ENCODE data around the gene GMPR.
"Not testable (repeated sequence)": the region's sequence is repeated elsewhere in the genome, so short reads cannot be mapped to it uniquely, and the experiment has no call there.

The GMPR gene

DNA sequence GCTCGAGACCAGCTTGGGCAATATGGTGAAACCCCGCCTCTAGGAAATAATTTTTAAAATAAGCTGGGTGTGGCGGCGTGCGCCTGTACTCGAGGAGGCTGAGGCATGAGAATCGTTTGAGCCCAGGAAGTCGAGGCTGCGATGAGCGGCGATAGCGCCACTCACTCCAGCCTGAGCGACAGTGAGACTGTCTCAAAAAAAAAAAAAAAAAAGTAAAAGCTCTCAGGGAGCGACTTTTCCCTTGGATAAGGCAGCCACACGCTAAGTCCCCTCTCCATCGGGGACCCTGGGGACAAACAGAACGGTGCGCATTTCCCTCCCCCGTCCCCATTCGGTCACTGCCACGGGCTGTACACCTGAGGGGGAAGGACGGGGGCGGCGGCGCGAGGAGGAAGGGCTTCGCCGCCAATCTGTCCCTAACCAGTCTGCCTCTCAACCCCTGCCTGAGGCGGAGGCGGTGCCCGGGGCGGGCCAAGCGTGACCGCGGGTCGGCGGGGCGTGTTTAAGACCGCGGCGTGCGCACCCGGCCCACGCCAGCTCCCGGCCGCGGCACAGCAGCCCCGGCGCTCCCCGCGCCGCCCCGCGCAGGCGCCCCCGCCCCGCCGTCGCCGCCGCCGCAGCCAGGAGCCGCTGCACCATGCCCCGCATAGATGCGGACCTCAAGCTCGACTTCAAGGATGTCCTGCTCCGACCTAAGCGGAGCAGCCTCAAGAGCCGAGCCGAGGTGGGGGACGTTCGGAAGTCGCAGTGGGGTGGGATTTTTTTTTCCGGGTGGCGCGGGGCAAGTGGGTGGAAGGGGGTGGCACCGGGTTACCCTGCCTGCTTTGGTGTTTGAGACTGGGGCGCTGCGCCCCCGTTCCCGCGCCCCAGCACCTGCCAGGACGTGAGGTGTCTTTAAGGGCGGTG lies at the start of gene GMPR:
GMPR (plus strand) TSS at position 531 of the 906 bp plus-strand sequence; CDS start at position 638, 107 bp downstream.
- peak; percentile 73 for DNase-seq

DNA sequence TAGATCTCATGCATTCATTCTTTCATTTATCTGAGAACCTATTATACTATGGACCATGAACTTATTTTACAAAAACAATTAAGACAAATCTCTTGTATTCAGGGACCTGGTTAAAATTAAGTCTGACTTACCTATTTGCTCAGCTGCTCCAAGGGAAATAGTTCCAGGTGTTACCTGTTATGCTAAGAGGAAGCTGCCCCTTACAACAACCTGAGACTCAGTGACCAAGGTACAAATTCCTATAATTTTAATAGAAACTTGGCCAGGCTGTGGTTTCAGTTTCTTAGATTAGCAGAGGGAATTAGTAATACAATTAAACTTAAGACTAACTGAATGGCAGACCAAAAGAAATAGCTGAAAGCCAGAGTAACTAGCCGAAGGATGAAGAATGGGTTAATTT lies 48.2 kb upstream of the GMPR start:
- no peak for DNase-seq

DNA sequence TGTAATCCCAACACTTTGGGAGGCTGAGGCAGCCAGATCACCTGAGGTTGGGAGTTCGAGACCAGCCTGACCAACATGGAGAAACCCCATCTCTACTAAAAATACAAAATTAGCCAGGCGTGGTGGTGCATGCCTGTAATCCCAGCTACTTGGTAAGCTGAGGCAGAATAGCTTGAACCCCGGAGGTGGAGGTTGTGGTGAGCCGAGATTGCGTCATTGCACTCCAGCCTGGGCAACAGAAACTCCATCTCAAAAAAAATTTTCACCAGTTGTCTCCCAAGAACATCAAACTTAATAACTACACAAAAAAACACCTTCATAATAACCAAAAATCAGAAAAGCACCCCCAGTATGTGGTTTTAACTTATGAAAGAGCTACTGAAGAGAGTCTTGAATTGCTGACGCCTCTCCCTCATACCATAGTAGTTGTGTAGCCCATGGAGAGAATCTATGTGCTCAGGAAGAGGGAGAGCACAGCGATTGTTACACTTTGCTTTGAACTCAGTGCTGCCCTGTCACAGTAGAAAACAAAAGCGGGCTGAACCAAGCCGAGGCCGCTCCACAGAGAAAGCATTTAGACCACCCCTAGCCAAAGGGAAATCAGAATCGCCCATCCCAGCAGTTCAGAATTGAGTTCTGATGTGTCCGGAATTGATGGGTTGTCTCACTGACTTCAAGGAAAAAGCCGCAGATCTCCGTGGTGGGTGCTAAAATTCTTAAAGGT lies 42.0 kb upstream of the GMPR start:
- DNase-seq, result no peak

DNA sequence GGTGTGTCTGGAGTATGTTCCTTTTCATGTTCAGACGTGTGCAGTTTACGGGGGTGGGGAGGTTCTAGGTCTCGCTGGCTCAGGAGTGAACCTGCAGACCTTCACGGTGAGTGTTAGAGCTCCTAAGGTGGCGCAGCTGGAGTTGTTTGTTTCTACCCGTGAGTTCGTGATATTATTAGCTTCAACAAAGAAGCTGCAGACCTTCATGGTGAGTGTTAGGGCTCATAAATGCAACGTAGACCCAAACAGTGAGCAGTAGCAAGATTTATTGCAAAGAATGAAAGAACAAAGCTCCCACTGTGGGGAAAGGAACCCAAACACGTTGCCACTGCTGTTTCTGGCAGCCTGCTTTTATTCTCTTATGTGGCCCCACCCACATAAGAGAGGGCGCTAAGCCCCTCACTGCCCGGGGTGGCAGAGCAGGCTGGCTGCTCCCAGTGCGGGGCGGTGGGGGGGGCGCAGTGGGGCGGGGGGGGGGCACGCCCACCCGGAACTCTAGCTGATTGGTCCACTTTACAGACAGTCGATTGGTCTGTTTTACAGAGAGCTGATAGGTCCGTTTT lies 41.3 kb upstream of the GMPR start:
- no peak for DNase-seq

DNA sequence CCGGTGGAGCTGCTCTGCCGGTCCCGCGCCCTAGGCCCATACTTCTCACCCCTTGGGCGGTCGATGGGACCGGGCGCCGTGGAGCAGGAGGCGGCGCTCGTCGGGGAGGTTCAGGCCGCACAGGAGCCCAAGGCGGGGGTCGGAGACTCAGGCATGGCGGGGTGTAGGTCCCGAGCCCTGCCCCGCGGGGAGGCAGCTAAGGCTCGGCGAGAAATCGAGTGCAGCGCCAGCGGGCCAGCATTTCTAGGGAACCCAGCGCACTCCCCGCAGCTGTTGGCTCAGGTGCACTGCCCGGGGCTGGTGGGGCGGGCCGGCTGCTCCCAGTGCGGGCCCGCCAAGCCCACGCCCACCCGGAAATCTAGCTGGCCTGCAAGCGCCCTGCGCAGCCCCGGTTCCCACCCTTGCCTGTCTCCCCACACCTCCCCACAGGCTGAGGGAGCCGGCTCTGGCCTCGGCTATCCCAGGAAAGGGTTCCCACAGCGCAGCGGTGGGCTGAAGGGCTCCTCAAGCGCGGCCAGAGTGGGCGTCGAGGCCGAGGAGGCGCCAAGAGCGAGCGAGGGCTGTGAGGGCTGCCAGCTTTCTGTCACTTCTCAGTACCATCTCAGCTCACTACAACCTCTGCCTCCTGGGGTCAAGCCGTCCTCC lies 40.2 kb upstream of the GMPR start:
- DNase-seq, result no peak

DNA sequence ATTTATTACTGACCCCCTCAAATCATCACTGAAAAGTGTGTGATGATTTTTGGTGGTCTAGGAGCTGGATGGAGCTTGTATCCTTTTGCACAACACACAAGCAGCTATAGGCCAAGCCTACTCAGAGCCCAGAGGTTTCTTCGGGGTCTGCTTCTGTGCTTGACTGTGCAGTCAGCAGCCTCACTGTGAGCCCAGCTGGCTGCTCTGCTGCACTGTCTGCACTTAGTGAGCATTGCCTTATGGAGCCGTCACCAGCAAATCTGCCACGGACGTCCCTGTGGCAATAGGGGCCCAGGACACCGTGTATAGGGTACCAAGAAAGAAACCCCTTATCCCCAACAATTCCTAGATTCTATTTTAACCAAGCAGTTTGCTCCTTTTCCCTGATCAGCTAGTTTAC lies 38.6 kb upstream of the GMPR start:
- DNase-seq, result no peak

DNA sequence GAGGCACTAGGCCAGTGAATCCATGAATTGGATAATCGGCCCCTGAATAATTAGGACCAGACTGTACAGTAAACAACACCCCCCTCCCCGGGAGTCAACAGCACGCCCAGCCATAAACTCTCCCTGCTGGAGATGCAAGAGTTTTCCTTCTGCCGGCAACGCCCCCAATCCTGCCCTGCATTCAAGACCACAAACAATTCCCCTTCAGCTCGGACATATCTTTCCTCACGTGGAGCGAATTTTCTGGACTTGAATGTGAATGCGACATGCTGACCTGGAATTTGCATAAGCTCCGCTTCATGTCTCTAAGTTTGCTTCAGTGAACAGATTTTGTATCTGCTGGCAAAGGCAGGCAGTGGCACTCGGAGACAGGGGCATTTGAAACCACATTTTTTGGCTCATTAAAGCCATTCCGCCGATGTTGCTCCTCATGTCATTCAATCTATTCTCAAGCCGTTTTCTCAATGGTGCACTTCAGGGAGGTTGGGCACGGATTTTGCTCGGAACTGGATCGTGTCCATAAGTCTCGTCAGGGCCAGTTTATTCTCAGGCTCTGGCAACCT lies 38.0 kb upstream of the GMPR start:
- DNase-seq, result no peak

DNA sequence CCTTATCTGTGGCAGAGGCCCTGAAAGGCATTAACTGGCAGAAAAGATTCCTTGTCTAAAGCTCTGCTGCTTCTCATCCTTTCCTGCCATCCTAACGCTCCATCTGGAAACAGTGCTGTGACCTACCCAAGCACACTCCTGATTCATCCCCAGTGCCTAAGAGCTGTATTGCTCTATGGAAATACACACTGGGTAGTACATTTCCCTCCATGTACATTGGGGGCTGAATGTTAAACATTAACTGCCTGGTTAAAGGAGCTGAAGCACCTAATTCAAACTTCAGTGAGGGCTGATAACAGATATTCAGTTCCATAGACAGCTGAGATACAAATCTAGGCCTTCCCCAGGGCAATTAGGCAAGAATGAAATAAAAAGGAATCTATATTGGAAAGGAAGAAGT lies 36.7 kb upstream of the GMPR start:
- DNase-seq, result no peak

DNA sequence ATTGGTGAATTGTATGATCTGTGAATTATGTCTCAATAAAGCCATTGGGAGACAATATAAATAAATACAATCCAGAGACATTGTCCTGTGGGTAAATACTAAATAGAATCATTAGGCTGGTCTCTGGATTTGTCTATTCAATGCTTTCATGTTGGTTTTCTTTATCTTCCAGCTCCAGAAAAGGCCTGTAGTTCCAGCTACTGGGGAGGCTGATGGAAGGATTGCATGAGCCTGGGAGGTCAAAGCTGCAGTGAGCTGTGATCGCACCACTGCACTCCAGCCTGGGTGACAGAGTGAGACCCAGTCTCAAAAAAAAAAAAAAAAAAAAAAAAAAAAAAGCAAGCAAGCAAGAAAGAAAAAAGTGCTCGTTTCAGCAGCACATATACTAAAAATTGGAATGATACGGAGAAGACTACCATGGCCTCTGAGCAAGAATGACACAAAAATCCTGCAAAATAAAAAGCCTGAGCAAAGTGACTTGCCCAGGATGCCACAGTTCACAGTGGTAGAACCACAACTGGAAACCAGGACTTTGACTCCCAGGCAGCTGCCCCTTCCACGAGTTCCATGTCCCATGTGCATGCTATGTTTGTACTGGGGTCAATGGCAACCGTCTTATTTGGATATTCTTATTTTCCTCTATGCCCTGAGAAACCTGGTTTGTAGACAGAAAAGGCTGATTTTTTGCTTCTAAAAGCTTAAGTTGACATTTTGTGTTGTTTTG lies 33.6 kb upstream of the GMPR start:
- no peak for DNase-seq

DNA sequence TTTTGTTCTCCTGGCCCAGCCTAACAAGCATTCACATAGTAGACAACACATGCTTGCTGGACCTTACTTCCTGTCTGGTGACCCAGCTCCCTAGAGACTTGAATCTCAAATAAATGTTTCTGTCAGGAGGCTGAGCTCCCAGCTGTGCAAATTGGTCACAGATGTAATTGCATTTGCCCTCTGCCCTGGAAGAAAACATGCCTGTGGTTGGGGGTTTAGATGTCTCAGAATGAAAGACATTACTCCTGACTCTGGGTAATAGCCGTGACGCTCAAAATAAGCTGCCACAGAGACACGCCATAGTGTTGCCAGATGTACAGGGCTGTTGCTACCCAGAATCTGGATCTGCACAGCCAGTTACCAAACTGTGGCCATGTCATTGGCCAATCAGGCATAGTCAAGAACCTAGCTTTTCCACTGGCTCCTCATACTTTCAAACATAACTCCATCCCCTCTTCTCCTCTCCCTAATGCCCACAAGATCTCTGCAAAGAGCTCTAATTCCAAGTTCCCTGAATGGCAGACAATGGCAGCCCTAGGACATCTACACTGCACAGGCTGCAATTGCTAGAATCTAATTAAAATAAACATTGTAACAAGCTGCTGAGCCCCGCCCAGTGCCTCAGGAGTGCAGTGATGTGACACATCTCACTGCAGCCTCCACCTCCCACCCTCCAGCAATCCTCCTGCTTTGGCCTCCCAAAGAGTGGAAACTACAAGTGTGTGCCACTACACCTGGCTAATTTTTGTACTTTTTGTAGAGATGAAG lies 32.8 kb upstream of the GMPR start:
- peak; percentile 2 for DNase-seq

DNA sequence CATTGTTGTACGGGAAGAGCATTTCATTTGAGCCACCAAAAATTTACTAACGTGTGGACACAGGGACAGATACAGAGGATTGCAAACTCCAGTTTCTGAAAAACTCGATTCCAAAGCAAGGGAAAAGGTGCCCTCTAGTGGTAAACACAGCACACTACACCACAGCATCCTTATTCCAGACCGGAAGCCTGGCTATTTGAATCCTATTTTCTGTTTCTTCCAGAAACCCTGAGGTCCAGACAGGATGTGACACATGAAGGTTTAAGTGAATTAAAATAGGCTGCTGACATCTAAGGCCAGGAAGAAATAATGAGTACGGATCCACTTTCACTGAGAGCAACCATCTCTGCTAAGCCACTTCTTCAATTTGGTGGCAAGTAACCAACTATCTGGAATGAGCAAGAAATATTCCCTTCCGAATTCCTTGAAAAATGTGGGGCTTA lies 31.8 kb upstream of the GMPR start:
- DNase-seq, result peak; percentile 65

DNA sequence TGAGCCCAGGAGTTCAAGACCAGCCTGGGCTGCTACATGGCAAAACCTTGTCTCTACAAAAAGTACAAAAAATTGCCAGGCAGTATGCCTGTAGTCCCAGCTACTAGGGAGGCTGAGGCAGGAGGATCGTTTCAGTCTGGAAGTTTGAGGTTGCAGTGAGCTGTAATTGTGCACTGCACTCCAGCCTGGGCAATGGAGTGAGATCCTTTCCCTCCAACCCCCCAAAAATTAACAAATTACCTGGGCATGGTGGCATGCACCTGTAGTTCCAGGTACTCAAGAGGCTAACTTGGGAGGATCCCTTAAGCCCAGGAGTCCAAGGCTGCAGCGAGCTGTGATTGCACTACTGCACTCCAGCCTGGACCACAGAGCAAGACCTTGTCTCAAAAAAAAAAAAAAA lies 29.4 kb upstream of the GMPR start:
- no peak for DNase-seq

DNA sequence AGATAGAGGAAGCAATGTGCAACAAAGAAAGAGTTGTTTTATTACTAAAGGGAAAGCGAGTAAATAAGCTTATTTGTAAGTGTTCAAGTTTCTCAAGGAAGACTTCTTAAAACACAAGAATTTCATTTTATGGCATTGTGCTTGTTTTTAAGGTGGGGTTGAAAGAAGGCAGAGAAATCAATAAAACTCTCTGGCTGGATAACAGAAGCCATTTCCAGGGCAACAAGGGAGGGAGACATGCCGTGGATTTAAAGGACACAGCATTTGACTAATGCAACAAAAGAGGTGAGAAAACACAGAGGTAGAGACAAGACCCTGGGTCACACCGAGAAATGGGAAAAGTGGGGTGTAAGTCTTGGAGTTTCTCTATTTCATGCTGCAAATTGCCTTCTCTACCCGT lies 28.8 kb upstream of the GMPR start:
- no peak for DNase-seq

DNA sequence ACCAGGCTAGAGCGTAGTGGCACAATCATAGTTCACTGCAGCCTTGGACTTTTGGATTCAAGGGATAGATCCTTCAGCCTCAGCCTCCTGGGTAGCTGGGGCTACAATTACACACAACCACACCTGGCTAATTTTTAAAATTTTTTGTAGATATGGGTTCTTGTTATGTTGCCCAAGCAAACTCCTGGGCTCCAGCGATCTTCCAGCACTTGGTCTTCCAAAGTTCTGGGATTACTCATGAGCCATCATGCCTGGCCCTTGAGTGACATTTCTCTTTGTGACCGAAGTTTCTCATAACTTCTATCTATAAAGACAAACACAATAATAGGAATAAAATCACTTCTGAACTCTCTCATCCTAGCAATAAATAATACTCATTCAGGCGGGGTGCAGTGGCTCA lies 26.1 kb upstream of the GMPR start:
- DNase-seq, result no peak

DNA sequence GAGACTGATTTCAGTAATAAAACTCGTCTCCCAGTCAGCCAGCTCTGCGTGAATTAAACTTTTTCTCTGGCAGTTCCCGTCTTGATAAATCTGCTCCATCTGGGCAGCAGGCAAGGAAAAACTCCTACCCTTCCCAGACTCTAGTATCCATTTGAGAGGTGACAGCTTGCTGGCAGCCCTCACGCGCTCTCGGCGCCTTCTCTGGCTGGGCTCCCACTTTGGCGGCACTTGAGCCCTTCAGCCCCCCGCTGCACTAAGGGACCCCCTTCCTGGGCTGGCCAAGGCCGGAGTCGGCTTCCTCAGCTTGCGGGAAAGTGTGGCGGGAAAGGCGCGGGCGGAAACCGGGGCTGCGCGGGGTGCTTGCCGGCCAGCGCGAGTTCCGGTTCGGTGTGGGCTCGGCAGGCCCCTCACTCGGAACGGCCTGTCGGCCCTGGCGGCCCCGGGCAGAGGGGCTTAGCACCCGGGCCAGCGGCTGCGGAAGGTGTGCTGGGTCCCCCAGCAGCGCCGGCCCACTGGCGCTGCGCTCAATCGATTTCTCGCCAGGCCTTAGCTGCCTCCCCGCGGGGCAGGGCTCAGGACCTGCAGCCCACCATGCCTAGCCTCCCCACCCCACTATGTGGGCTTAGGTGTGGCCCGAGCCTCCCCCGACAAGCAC lies 21.8 kb upstream of the GMPR start:
- no peak for DNase-seq

DNA sequence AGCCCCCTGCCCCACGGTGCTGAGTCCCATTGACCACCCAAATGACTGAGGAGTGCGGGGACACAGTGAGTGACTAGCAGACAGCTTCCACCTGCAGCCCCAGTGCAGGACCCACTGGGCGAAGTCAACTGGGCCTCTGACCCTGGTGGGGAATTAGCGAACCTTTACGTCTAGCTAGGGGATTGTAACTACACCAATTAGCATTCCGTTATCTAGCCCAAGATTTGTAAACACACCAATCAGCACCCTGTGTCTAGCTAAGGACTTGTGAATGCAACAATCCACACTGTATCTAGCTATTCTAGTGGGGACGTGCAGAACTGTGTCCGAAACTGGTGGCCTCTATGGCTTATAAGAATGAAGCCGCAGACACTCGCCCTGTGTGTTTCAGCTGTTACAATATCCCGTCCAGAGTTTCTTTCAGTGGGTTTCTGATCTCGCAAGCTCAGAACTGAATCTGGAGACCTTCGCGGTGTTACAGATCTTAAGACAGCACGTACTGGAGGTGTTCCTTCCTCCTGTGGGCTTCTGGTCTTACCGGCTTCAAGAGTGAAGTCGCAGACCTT lies 21.1 kb upstream of the GMPR start:
- no peak for DNase-seq

DNA sequence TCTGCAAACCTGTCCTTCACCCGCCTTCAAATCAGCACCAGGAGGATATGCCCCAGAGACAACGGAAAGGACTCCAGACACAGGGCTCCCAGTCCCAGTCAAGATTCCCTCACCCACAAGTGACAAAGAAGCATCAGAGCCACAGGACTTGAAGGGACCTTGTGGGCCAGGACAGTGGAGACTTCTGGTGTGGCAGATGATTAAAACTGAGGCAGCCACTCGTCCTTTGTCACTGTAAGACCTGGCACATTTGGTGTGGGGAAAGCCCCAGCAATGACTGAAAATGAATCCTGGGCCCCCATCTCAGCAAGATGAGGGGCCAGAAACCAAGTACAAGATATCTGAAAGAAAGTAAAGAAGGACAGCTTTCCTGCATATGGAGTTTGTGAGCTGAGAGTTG lies 15.6 kb upstream of the GMPR start:
- no peak for DNase-seq

DNA sequence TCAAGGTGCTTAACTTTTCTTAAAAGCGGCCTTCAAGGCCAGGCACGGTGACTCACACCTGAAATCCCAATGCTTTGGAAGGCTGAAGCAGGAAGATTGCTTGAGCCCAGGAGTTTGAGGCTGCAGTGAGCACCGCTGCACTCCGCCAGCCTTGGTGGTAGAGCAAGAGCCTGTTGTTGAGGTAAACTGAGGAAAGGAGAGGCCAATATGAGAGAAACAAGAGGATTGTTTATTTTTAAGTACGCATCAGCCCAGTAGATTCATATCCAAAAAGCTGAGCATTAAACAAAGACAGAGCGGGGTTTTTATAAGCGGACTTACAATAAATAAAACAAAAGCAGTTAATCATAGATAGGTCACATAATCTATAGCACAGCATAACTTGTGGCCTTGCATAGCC lies 15.0 kb upstream of the GMPR start:
- no peak for DNase-seq

DNA sequence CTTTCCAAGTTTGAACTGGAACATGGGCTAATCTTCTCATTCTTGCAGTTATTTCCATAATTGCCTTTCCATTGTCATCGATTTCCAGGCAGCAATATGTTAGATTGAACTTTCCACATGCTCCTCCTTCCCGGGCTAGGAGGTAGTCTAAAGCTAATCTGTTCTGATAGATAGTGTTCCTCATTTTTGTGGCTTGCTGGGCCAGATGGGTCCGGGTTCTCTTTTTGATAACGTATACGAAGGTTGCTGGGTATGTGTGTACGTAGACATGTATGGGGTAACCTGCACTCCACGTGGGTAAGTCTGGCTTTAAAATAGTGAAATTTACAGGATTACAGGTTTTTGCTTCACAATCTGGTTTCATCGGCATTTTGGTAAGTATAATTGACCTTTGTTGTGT lies 14.0 kb upstream of the GMPR start:
- DNase-seq, result no peak

DNA sequence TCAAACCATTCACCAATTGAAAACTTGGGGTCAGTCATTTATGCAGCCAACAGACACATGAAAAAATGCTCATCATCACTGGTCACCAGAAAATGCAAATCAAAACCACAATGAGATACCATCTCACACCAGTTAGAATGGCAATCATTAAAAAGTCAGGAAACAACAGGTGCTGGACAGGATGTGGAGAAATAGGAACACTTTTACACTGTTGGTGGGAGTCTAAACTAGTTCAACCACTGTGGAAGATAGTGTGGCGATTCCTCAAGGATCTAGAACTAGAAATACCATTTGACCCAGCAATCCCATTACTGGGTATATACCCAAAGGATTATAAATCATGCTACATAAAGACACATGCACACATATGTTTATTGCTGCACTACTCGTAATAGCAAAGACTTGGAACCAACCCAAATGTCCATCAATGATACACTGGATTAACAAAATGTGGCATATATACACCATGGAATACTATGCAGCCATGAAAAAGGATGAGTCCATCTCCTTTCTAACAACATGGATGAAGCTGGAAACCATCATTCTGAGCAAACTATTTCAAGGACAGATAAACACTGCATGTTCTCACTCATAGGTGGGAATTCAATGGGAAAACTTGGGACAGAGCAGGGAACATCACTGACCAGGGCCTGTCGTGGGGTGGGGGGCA lies 13.2 kb upstream of the GMPR start:
- DNase-seq, result not testable (repeated sequence)

Measured in activated CD4-positive, alpha-beta T cell treated with anti-CD3 and anti-CD28 coated beads, Interleukin-10, Interleukin-2, amounts not matched to agents 100 ng/mL and 50 ng/mL, durations not matched to agents 16 hours and 8 hours (primary cell).